Neural progenitor cell (in vitro differentiated cells): Measurements from ENCODE around the gene OSBP. TPM values are rescaled to one million over a fixed set of nuclear protein-coding genes. Genes with fewer than 3 reads are reported as not detected.
"Not testable (repeated sequence)": the region's sequence is repeated elsewhere in the genome, so short reads cannot be mapped to it uniquely, and the experiment has no call there.

ENCODE experiments used
- DNase-seq: peaks from one replicate; pipeline ENCODE4 v3.0.0-alpha.2; 2016; ENCODE audit warnings: low spot score
- H2AFZ ChIP-seq: fragments of 200-600 bp; sonication (generic); replicated peaks from 2 replicates; pipeline ENCODE4 v1.6.1; 2016; ENCODE audit warnings: antibody characterized with exemption
- H3F3A ChIP-seq: fragments of 200-600 bp; sonication (generic); 2 replicates; pipeline ENCODE4 v1.6.1; 2016; ENCODE audit warnings: antibody characterized with exemption, low read depth
- H3K27ac ChIP-seq: fragments of 200-600 bp; sonication (generic); 2 replicates; pipeline ENCODE4 v1.5.1; 2016; ENCODE audit warnings: mild to moderate bottlenecking
- H3K27me3 ChIP-seq: fragments of 200-600 bp; sonication (generic); 2 replicates; pipeline ENCODE4 v1.6.1; 2016; ENCODE audit warnings: mild to moderate bottlenecking, moderate library complexity
- H3K36me3 ChIP-seq: fragments of 200-600 bp; sonication (generic); 2 replicates; pipeline ENCODE4 v1.5.1; 2016
- H3K4me1 ChIP-seq: fragments of 200-600 bp; sonication (generic); 2 replicates; pipeline ENCODE4 v1.6.1; 2016; ENCODE audit warnings: mixed run types
- H3K4me2 ChIP-seq: fragments of 200-600 bp; sonication (generic); 2 replicates; pipeline ENCODE4 v1.6.1; 2016
- H3K4me3 ChIP-seq: fragments of 200-600 bp; sonication (generic); 2 replicates; pipeline ENCODE4 v1.5.1; 2016
- H3K79me2 ChIP-seq: fragments of 200-600 bp; sonication (generic); 2 replicates; pipeline ENCODE4 v1.6.1; 2016; ENCODE audit warnings: low read depth
- H3K9ac ChIP-seq: fragments of 200-600 bp; sonication (generic); 2 replicates; pipeline ENCODE4 v1.6.1; 2016
- H3K9me3 ChIP-seq: fragments of 200-600 bp; sonication (generic); 2 replicates; pipeline ENCODE4 v1.5.1; 2016; ENCODE audit warnings: low read depth
- H4K20me1 ChIP-seq: fragments of 200-600 bp; sonication (generic); 2 replicates; pipeline ENCODE4 v1.6.1; 2016; ENCODE audit warnings: low read depth
- H3K27ac Mint-ChIP-seq: 3 replicates; pipeline ENCODE4 v1.8.0; 2021; ENCODE audit warnings: mixed read lengths
- H3K27me3 Mint-ChIP-seq: 2 replicates; pipeline ENCODE4 v1.8.0; 2022; ENCODE audit warnings: low read depth, mild to moderate bottlenecking, inconsistent platforms, moderate library complexity, mixed read lengths; ENCODE audit not compliant: insufficient read depth
- H3K36me3 Mint-ChIP-seq: 3 replicates; pipeline ENCODE4 v1.8.0; 2021; ENCODE audit warnings: mixed read lengths
- H3K4me1 Mint-ChIP-seq: 3 replicates; pipeline ENCODE4 v1.8.0; 2021; ENCODE audit warnings: mixed read lengths
- H3K4me3 Mint-ChIP-seq: 3 replicates; pipeline ENCODE4 v1.8.0; 2021; ENCODE audit warnings: mild to moderate bottlenecking, moderate library complexity, mixed read lengths
- H3K9me3 Mint-ChIP-seq: 3 replicates; pipeline ENCODE4 v1.8.0; 2020; ENCODE audit warnings: mixed read lengths
- CTCF ChIP-seq: fragments of 200-600 bp; sonication (generic); IDR thresholded peaks from 2 replicates; pipeline ENCODE4 v1.5.1; 2017; ENCODE audit warnings: antibody characterized with exemption, mild to moderate bottlenecking
- EZH2 ChIP-seq: fragments of 200-600 bp; sonication (generic); IDR thresholded peaks from 2 replicates; pipeline ENCODE4 v1.6.1; 2017; ENCODE audit warnings: antibody characterized with exemption, mild to moderate bottlenecking, moderate library complexity
- EZH2phosphoT487 ChIP-seq: fragments of 200-600 bp; sonication (generic); IDR thresholded peaks from 2 replicates; pipeline ENCODE4 v1.6.1; 2017; ENCODE audit warnings: antibody characterized with exemption
- total RNA-seq: library from RNA; depleted of rRNA; stranded (reverse); fragments of >200 nt; gene quantifications from 2 replicates; pipeline ENCODE4 v1.2.3, GENCODE V29; 2015; ENCODE audit warnings: low replicate concordance

The OSBP gene
- total RNA-seq, 1 donor from 2014 or later = 22.7 TPM

- no peak overlapping the region for H3K4me3 ChIP-seq
- H3K27ac ChIP-seq = no peak overlapping the region
- H3K36me3 ChIP-seq = no peaks in the 10 kb centered on the region
- H3K9me3 ChIP-seq = no peaks in the 10 kb centered on the region
- no peak overlapping the region for H3K4me2 ChIP-seq
- H3K9me3 Mint-ChIP-seq = no peaks in the 10 kb centered on the region
- peaks cover 3% of the 10 kb centered on the region for H3K27me3 Mint-ChIP-seq
- no peak for TF ChIP-seq EZH2
- TF ChIP-seq EZH2phosphoT487 = no peak
- no peak for TF ChIP-seq CTCF
- no peaks in the 10 kb centered on the region for H3K4me1 ChIP-seq
- H3K9ac ChIP-seq = no peak overlapping the region
- no peak overlapping the region for H2AFZ ChIP-seq
- no peaks in the 10 kb centered on the region for H3K79me2 ChIP-seq
- H3K27me3 ChIP-seq = no peaks in the 10 kb centered on the region
- no peaks in the 10 kb centered on the region for H3K36me3 Mint-ChIP-seq
- H3K4me3 Mint-ChIP-seq = no peak overlapping the region
- no peaks in the 10 kb centered on the region for H4K20me1 ChIP-seq
- H3K27ac Mint-ChIP-seq = no peak overlapping the region
- DNase-seq = no peak
- H3K4me1 Mint-ChIP-seq = no peaks in the 10 kb centered on the region
- peaks cover 8% of the 10 kb centered on the region for H3F3A ChIP-seq
Observed at GRCh38 chr11:59629996-59630395, 14.4 kb upstream of the OSBP start.

GRCh38 chr11:59626969-59627368 is 11.4 kb upstream of the OSBP start:
- H3K27me3 ChIP-seq, H3K4me3 Mint-ChIP-seq, H3K4me1 Mint-ChIP-seq, DNase-seq, H3K36me3 Mint-ChIP-seq, H3K4me2 ChIP-seq, H3K4me3 ChIP-seq, H3K36me3 ChIP-seq, H4K20me1 ChIP-seq, H2AFZ ChIP-seq, H3K9me3 ChIP-seq, H3F3A ChIP-seq, H3K27ac ChIP-seq, H3K27ac Mint-ChIP-seq, H3K9ac ChIP-seq, H3K27me3 Mint-ChIP-seq, H3K79me2 ChIP-seq, H3K4me1 ChIP-seq, H3K9me3 Mint-ChIP-seq: not testable (repeated sequence)

GRCh38 chr11:59625703-59626102 is 10.1 kb upstream of the OSBP start:
- no peaks in the 10 kb centered on the region for H3K27me3 ChIP-seq
- no peaks in the 10 kb centered on the region for H3K9me3 ChIP-seq
- Mint-ChIP-seq H3K4me1 (no peaks in the 10 kb centered on the region), H3K27me3 (no peaks in the 10 kb centered on the region), H3K36me3 (no peaks in the 10 kb centered on the region), H3K4me3 (no peak overlapping the region), H3K9me3 (no peaks in the 10 kb centered on the region), H3K27ac (no peak overlapping the region)
- H4K20me1 ChIP-seq = no peaks in the 10 kb centered on the region
- no peak overlapping the region for H3K27ac ChIP-seq
- H3K4me2 ChIP-seq = no peak overlapping the region
- H3K4me3 ChIP-seq = no peak overlapping the region
- DNase-seq = no peak
- H3F3A ChIP-seq = peaks cover under 1% of the 10 kb centered on the region
- no peaks in the 10 kb centered on the region for H3K36me3 ChIP-seq
- peak overlapping the region; percentile 40 for H2AFZ ChIP-seq
- H3K9ac ChIP-seq = no peak overlapping the region
- TF ChIP-seq CTCF = no peak
- TF ChIP-seq EZH2 = no peak
- no peak for TF ChIP-seq EZH2phosphoT487
- no peaks in the 10 kb centered on the region for H3K79me2 ChIP-seq
- H3K4me1 ChIP-seq = no peaks in the 10 kb centered on the region

- Histone ChIP-seq H4K20me1 (peaks cover 23% of the 10 kb centered on the region), H3K79me2 (peaks cover 23% of the 10 kb centered on the region), H3K36me3 (no peaks in the 10 kb centered on the region), H3K27me3 (no peaks in the 10 kb centered on the region), H3K4me1 (peaks cover 19% of the 10 kb centered on the region), H3K9ac (no peak overlapping the region), H3K4me2 (no peak overlapping the region), H3K27ac (no peak overlapping the region), H3F3A (peaks cover 13% of the 10 kb centered on the region), H3K4me3 (no peak overlapping the region), H2AFZ (no peak overlapping the region), H3K9me3 (no peaks in the 10 kb centered on the region)
- H3K27me3 Mint-ChIP-seq = peaks cover 3% of the 10 kb centered on the region
- no peak for DNase-seq
- no peak overlapping the region for H3K4me3 Mint-ChIP-seq
- no peaks in the 10 kb centered on the region for H3K36me3 Mint-ChIP-seq
- no peaks in the 10 kb centered on the region for H3K9me3 Mint-ChIP-seq
- no peak for TF ChIP-seq EZH2
- TF ChIP-seq EZH2phosphoT487 = no peak
- TF ChIP-seq CTCF = no peak
- peaks cover 26% of the 10 kb centered on the region for H3K4me1 Mint-ChIP-seq
- H3K27ac Mint-ChIP-seq = no peak overlapping the region
Observed at GRCh38 chr11:59617876-59618275, 2.3 kb upstream of the OSBP start.
